GM18498 (cell line): Measurements from ENCODE around the gene GLI3.

Experiments used
- ATAC-seq: cut with Tn5 transposase; IDR thresholded peaks from one replicate; pipeline ENCODE4 v1.9.1; 2021; ENCODE audit warnings: mild to moderate bottlenecking, moderate library complexity; ENCODE audit not compliant: unreplicated experiment

The GLI3 gene

GRCh38 chr7:41940760-41941343 is 296.2 kb downstream of the GLI3 start:
- peak; percentile 78 for ATAC-seq

- ATAC-seq: no peak
These were observed 298.6 kb downstream of the GLI3 start for GRCh38 chr7:41938371-41938770.

- ATAC-seq: no peak
These were observed 303.6 kb downstream of the GLI3 start for GRCh38 chr7:41933427-41933826.

GRCh38 chr7:41931263-41931646 is 305.8 kb downstream of the GLI3 start:
- no peak for ATAC-seq

- ATAC-seq: no peak
These were observed 306.3 kb downstream of the GLI3 start for GRCh38 chr7:41930538-41931262.

- ATAC-seq: no peak
These were observed 308.2 kb downstream of the GLI3 start for GRCh38 chr7:41928781-41929180.

GRCh38 chr7:41928166-41928565 is 308.8 kb downstream of the GLI3 start:
- ATAC-seq: no peak

- ATAC-seq: no peak
These were observed 309.6 kb downstream of the GLI3 start for GRCh38 chr7:41927380-41927779.

GRCh38 chr7:41925946-41926345 is 311.1 kb downstream of the GLI3 start:
- no peak for ATAC-seq

- no peak for ATAC-seq
These were observed 312.2 kb downstream of the GLI3 start for GRCh38 chr7:41924796-41925195.

GRCh38 chr7:41922373-41922772 is 314.6 kb downstream of the GLI3 start:
- ATAC-seq: no peak

GRCh38 chr7:41921453-41921981 is 315.5 kb downstream of the GLI3 start:
- no peak for ATAC-seq

GRCh38 chr7:41918597-41918996 is 318.4 kb downstream of the GLI3 start:
- no peak for ATAC-seq

- ATAC-seq: no peak
These were observed 320.5 kb downstream of the GLI3 start for GRCh38 chr7:41916450-41916927.

- ATAC-seq: no peak
These were observed 321.1 kb downstream of the GLI3 start for GRCh38 chr7:41915871-41916270.

- ATAC-seq: no peak
These were observed 324.0 kb downstream of the GLI3 start for GRCh38 chr7:41912851-41913567.

GRCh38 chr7:41912426-41912825 is 324.6 kb downstream of the GLI3 start:
- no peak for ATAC-seq

- no peak for ATAC-seq
These were observed 325.2 kb downstream of the GLI3 start for GRCh38 chr7:41911792-41912191.
